ENCODE measurements around the gene MRPL16.

MRPL16 gene

GRCh38 chr11:59759900-59760299, 50.7 kb downstream of the MRPL16 start:
- no peak overlapping the region for H3K27ac ChIP-seq (ENCODE audit: extremely low read depth, low read depth, low read length)
- H3K4me3 ChIP-seq (ENCODE audit: low read depth, low read length) = no peak overlapping the region
- ChIA-PET POLR2A (no interaction called here), CTCF (interaction anchor here (1.3 kb wide), 1 partner anchor 45 kb away, joined by 4 read pairs; no protein-coding TSS in a partner anchor)
- TF ChIP-seq OVOL3 (tag by site-specific recombination; IDR thresholded peaks at IDR 0.05) (no peak), ZFP69B (tag by site-specific recombination; IDR thresholded peaks at IDR 0.05) (no peak), CTCF (tag by site-specific recombination; IDR thresholded peaks at IDR 0.05) (no peak), TCF7L2 (IDR thresholded peaks at IDR 0.05; ENCODE audit: borderline replicate concordance, low read depth, low read length) (no peak), ZBTB7A (tag by site-specific recombination; IDR thresholded peaks at IDR 0.05; ENCODE audit: low read depth) (no peak), ZNF423 (tag by site-specific recombination; IDR thresholded peaks at IDR 0.05) (no peak)
- no peaks in the 10 kb centered on the region for H3K4me1 ChIP-seq (ENCODE audit: control insufficient read depth, insufficient read depth, low read length)
- H3K36me3 ChIP-seq (ENCODE audit: control insufficient read depth in 2 of 2, insufficient read depth in 1 of 2, low read length in 2 of 2) = peaks cover 0 to 23% of the 10 kb centered on the region in 2 experiments; a peak in 1 of 3 replicates
- no peaks in the 10 kb centered on the region for H3K9me3 ChIP-seq (ENCODE audit: control insufficient read depth, insufficient read depth, low read depth, low read length)

GRCh38 chr11:59758401-59759037, 52.1 kb downstream of the MRPL16 start:
- Histone ChIP-seq H3K9me3 (ENCODE audit: control insufficient read depth, insufficient read depth, low read depth, low read length) (no peaks in the 10 kb centered on the region), H3K36me3 (ENCODE audit: control insufficient read depth in 2 of 2, insufficient read depth in 1 of 2, low read length in 2 of 2) (peaks cover 0 to 23% of the 10 kb centered on the region in 2 experiments; a peak in 1 of 3 replicates), H3K4me3 (ENCODE audit: low read depth, low read length) (no peak overlapping the region), H3K27ac (ENCODE audit: extremely low read depth, low read depth, low read length) (no peak overlapping the region), H3K4me1 (ENCODE audit: control insufficient read depth, insufficient read depth, low read length) (no peaks in the 10 kb centered on the region)
- TF ChIP-seq ZNF704 (tag by site-specific recombination; IDR thresholded peaks at IDR 0.05) (no peak), ZNF23 (tag by site-specific recombination; IDR thresholded peaks at IDR 0.05; ENCODE audit: borderline replicate concordance) (no peak), PRDM2 (tag by site-specific recombination; IDR thresholded peaks at IDR 0.05; ENCODE audit: borderline replicate concordance) (no peak)
- CTCF ChIA-PET = no interaction called here
- POLR2A ChIA-PET = no interaction called here

GRCh38 chr11:59756845-59757244, 53.7 kb downstream of the MRPL16 start:
- Histone ChIP-seq H3K4me1 (ENCODE audit: control insufficient read depth, insufficient read depth, low read length) (no peaks in the 10 kb centered on the region), H3K36me3 (ENCODE audit: control insufficient read depth in 2 of 2, insufficient read depth in 1 of 2, low read length in 2 of 2) (peaks cover 0 to 12% of the 10 kb centered on the region in 2 experiments; a peak in 1 of 3 replicates), H3K4me3 (ENCODE audit: low read depth, low read length) (peak overlapping the region; percentile 9), H3K9me3 (ENCODE audit: control insufficient read depth, insufficient read depth, low read depth, low read length) (no peaks in the 10 kb centered on the region), H3K27ac (ENCODE audit: extremely low read depth, low read depth, low read length) (no peak overlapping the region)
- CTCF ChIA-PET = interaction anchor here (6.9 kb wide), 1 partner anchor 43 kb away, joined by 110 read pairs; no protein-coding TSS in a partner anchor
- POLR2A ChIA-PET = interaction anchor here (0.5 to 2.7 kb wide), 3 partner anchors 29 to 101 kb away, joined by 5 to 18 read pairs (median 17); partner anchors contain the start of gene PATL1
- TF ChIP-seq REST (tag by site-specific recombination; IDR thresholded peaks at IDR 0.05) (no peak), FEZF1 (tag by site-specific recombination; IDR thresholded peaks at IDR 0.05) (no peak), ZNF394 (tag by site-specific recombination; IDR thresholded peaks at IDR 0.05; ENCODE audit: borderline replicate concordance) (peak; percentile 34; the same call in 1 of the 2 replicates)

All from HEK293 (cell line).